Activated CD8-positive, alpha-beta memory T cell treated with anti-CD3 and anti-CD28 coated beads for 36 hours (primary cell): Measurements from ENCODE around the gene ZNF532. TPM values are rescaled to one million over a fixed set of nuclear protein-coding genes. Genes with fewer than 3 reads are reported as not detected.

Source experiments
- CTCF ChIA-PET: fragments of 350-600 bp; sonication (Branson Sonifier 250); formaldehyde crosslinking; loops from one replicate; lab custom pipeline; 2021; ENCODE audit warnings: antibody characterized with exemption; lab: Charles Lee
- POLR2A ChIA-PET: fragments of 350-600 bp; sonication (Branson Sonifier 250); formaldehyde crosslinking; loops from one replicate; lab custom pipeline; 2021; ENCODE audit warnings: antibody characterized with exemption; lab: Charles Lee
- total RNA-seq, 2 experiments: library from RNA; stranded (reverse); gene quantifications; one replicate each; pipeline ENCODE4 v1.2.3, GENCODE V29; 2021

ZNF532 gene
- total RNA-seq, 2 experiments from 2014 or later = 2.6 to 4.2 TPM

- POLR2A ChIA-PET = no interaction called here
- CTCF ChIA-PET = no interaction called here
These were observed 1.0 kb downstream of the ZNF532 start for GRCh38 chr18:58865701-58866065.

GRCh38 chr18:58866066-58866772 lies 1.5 kb downstream of the ZNF532 start:
- ChIA-PET CTCF (no interaction called here), POLR2A (no interaction called here)

GRCh38 chr18:58866773-58867150 lies 2.1 kb downstream of the ZNF532 start:
- POLR2A ChIA-PET = interaction anchor here (0.5 kb wide), 1 partner anchor 70 kb away, joined by 7 read pairs; no protein-coding TSS in a partner anchor
- CTCF ChIA-PET = no interaction called here

- ChIA-PET CTCF (no interaction called here), POLR2A (interaction anchor here (0.5 kb wide), 1 partner anchor 70 kb away, joined by 7 read pairs; no protein-coding TSS in a partner anchor)
These were observed 2.7 kb downstream of the ZNF532 start for GRCh38 chr18:58867281-58867961.

- CTCF ChIA-PET = no interaction called here
These were observed 3.8 kb downstream of the ZNF532 start for GRCh38 chr18:58868440-58868839.

GRCh38 chr18:58870130-58870529 lies 5.5 kb downstream of the ZNF532 start:
- CTCF ChIA-PET = no interaction called here
- POLR2A ChIA-PET = no interaction called here

More at GRCh38 chr18:58868440-58868839, 3.8 kb downstream of the ZNF532 start:
- POLR2A ChIA-PET = no interaction called here

- POLR2A ChIA-PET = no interaction called here
These were observed 5.9 kb downstream of the ZNF532 start for GRCh38 chr18:58870621-58871020.

GRCh38 chr18:58871514-58872420 lies 7.1 kb downstream of the ZNF532 start:
- ChIA-PET CTCF (no interaction called here), POLR2A (no interaction called here)

More at GRCh38 chr18:58870621-58871020, 5.9 kb downstream of the ZNF532 start:
- CTCF ChIA-PET = no interaction called here

- ChIA-PET CTCF (no interaction called here), POLR2A (no interaction called here)
These were observed 14.0 kb downstream of the ZNF532 start for GRCh38 chr18:58878640-58879039.

- ChIA-PET CTCF (interaction anchor here (0.5 kb wide), 1 partner anchor 131 kb away, joined by 4 read pairs; no protein-coding TSS in a partner anchor), POLR2A (no interaction called here)
These were observed 16.8 kb downstream of the ZNF532 start for GRCh38 chr18:58881477-58881876.

GRCh38 chr18:58882044-58882443 lies 17.4 kb downstream of the ZNF532 start:
- POLR2A ChIA-PET = no interaction called here
- CTCF ChIA-PET = interaction anchor here (0.5 kb wide), 1 partner anchor 130 kb away, joined by 4 read pairs; no protein-coding TSS in a partner anchor

GRCh38 chr18:58882686-58883085 lies 18.0 kb downstream of the ZNF532 start:
- ChIA-PET POLR2A (no interaction called here), CTCF (no interaction called here)

GRCh38 chr18:58884680-58885079 lies 20.0 kb downstream of the ZNF532 start:
- ChIA-PET CTCF (no interaction called here), POLR2A (no interaction called here)

GRCh38 chr18:58886431-58886830 lies 21.8 kb downstream of the ZNF532 start:
- ChIA-PET POLR2A (no interaction called here), CTCF (no interaction called here)

- ChIA-PET CTCF (no interaction called here), POLR2A (no interaction called here)
These were observed 22.4 kb downstream of the ZNF532 start for GRCh38 chr18:58886864-58887612.

- ChIA-PET CTCF (no interaction called here), POLR2A (no interaction called here)
These were observed 22.9 kb downstream of the ZNF532 start for GRCh38 chr18:58887613-58887963.

GRCh38 chr18:58891776-58892175 lies 27.1 kb downstream of the ZNF532 start:
- CTCF ChIA-PET = no interaction called here
- POLR2A ChIA-PET = no interaction called here

- ChIA-PET POLR2A (no interaction called here), CTCF (no interaction called here)
These were observed 27.8 kb downstream of the ZNF532 start for GRCh38 chr18:58892488-58892887.

- ChIA-PET POLR2A (no interaction called here), CTCF (interaction anchor here (0.7 kb wide), 1 partner anchor 649 kb away, joined by 3 read pairs; no protein-coding TSS in a partner anchor)
These were observed 28.9 kb downstream of the ZNF532 start for GRCh38 chr18:58893388-58894099.
